GM12878 (cell line): ENCODE results near the gene NYAP1.

Experiments used
- CTCF ChIP-seq, 3 experiments: IDR thresholded peaks in 2 of 3; conservative IDR thresholded peaks in 1 of 3; 2 replicates each; pipeline ENCODE4 v1.5.1; 2011; ENCODE audit warnings: low read depth in 3 of 3, low read length in 3 of 3, mild to moderate bottlenecking in 3 of 3, control low read depth in 2 of 3, moderate library complexity in 2 of 3, inconsistent platforms in 1 of 3, mixed read lengths in 1 of 3; ENCODE audit not compliant: control insufficient read depth in 2 of 3, insufficient read depth in 1 of 3; ENCODE audit errors: extremely low read depth in 1 of 3
- EP300 ChIP-seq, 2 experiments: fragments of 150-350 bp in 1 of 2; IDR thresholded peaks; 2 replicates each; pipeline ENCODE4 v1.6.1; 2011 to 2012; ENCODE audit warnings: low read depth in 2 of 2, low read length in 2 of 2, borderline replicate concordance in 1 of 2, improper control_type of control experiment in 1 of 2, inconsistent platforms in 1 of 2; ENCODE audit not compliant: control insufficient read depth in 1 of 2
- EZH2 ChIP-seq: IDR thresholded peaks from 2 replicates; pipeline ENCODE4 v1.6.1; 2012; ENCODE audit warnings: low read depth, mild to moderate bottlenecking, control low read depth, inconsistent platforms, low read length, borderline replicate concordance; ENCODE audit not compliant: control insufficient read depth
- NFIC ChIP-seq: IDR thresholded peaks from 2 replicates; pipeline ENCODE4 v1.6.1; 2012; ENCODE audit warnings: low read depth, mild to moderate bottlenecking, inconsistent platforms, low read length, moderate library complexity
- NFYB ChIP-seq: IDR thresholded peaks from 2 replicates; pipeline ENCODE4 v1.6.1; 2011; ENCODE audit warnings: low read depth, mild to moderate bottlenecking, low read length, improper control_type of control experiment, moderate library complexity; ENCODE audit not compliant: insufficient read depth
- RFX5 ChIP-seq: IDR thresholded peaks from 2 replicates; pipeline ENCODE4 v1.6.1; 2011; ENCODE audit warnings: low read depth, low read length, improper control_type of control experiment

GRCh38 chr7:100443096-100443840 is 40.5 kb upstream of the NYAP1 start:
- TF ChIP-seq CTCF (IDR thresholded peaks at IDR 0.05 in 2 of 3, conservative IDR thresholded peaks at IDR 0.05 in 1 of 3; ENCODE audit: control insufficient read depth in 2 of 3, extremely low read depth in 1 of 3, insufficient read depth in 1 of 3, low read depth in 3 of 3, low read length in 3 of 3) (no peak), RFX5 (no peak), NFYB (no peak), EP300 (IDR thresholded peaks at IDR 0.05; ENCODE audit: borderline replicate concordance in 1 of 2, control insufficient read depth in 1 of 2, low read depth in 2 of 2, low read length in 2 of 2) (no peak), NFIC (no peak), EZH2 (no peak)
